B cell (primary cell): ENCODE data around the gene ADCY3. TPM values are rescaled to one million over a fixed set of nuclear protein-coding genes. Genes with fewer than 3 reads are reported as not detected.
"Not testable (repeated sequence)": the region's sequence is repeated elsewhere in the genome, so short reads cannot be mapped to it uniquely, and the experiment has no call there.

Source experiments
- ATAC-seq: fragments of 200-7000 bp; cut with Tn5 transposase; one replicate; pipeline ENCODE4 v1.10.0; 2021; ENCODE audit warnings: low read depth, mild to moderate bottlenecking, moderate number of reproducible peaks, moderate library complexity
- CTCF ChIA-PET: fragments of 350-600 bp; sonication (Branson Sonifier 250); formaldehyde crosslinking; loops from one replicate; lab custom pipeline; 2021; ENCODE audit warnings: antibody characterized with exemption, inconsistent platforms; lab: Charles Lee
- POLR2A ChIA-PET: fragments of 350-600 bp; sonication (Branson Sonifier 250); formaldehyde crosslinking; loops from one replicate; lab custom pipeline; 2021; ENCODE audit warnings: antibody characterized with exemption; lab: Charles Lee
- DNase-seq: peaks from one replicate; pipeline ENCODE4 v3.0.0; 2013
- H2AFZ ChIP-seq: 2 replicates; pipeline ENCODE4 v1.6.1; 2012; ENCODE audit warnings: mild to moderate bottlenecking, low read depth, low read length; ENCODE audit not compliant: insufficient read depth, poor library complexity, severe bottlenecking
- H3K27ac ChIP-seq, 2 donors: 1 replicate in 1 of 2; 2 replicates in 1 of 2; pipeline ENCODE4 v1.5.1; 2012 to 2013; ENCODE audit warnings: low read length in 2 of 2, mild to moderate bottlenecking in 2 of 2, moderate library complexity in 1 of 2
- H3K27me3 ChIP-seq, 4 experiments: fragments of 200-600 bp in 1 of 4; sonication (generic) in 1 of 4; replicated peaks in 1 of 4; 1 replicate in 2 of 4; 2 replicates in 2 of 4; pipeline versions ENCODE4 v1.6.1 to v1.7.0; 2013 to 2016; ENCODE audit warnings: low read length in 3 of 4, mild to moderate bottlenecking in 2 of 4, mixed read lengths in 1 of 4, moderate library complexity in 1 of 4; ENCODE audit not compliant: insufficient read depth in 4 of 4, control insufficient read depth in 3 of 4; ENCODE audit errors: control extremely low read depth in 1 of 4
- H3K36me3 ChIP-seq, 2 experiments: replicated peaks in 1 of 2; 1 replicate in 1 of 2; 2 replicates in 1 of 2; pipeline versions ENCODE4 v1.6.1 to v1.7.1; 2013; ENCODE audit warnings: low read length in 1 of 2; ENCODE audit not compliant: insufficient read depth in 2 of 2, control insufficient read depth in 1 of 2; ENCODE audit errors: control extremely low read depth in 1 of 2, extremely low read depth in 1 of 2
- H3K4me1 ChIP-seq, 2 donors: fragments of 200-600 bp in 1 of 2; sonication (generic) in 1 of 2; 1 replicate in 1 of 2; 2 replicates in 1 of 2; pipeline versions ENCODE4 v1.5.1 to v1.6.1; 2013 to 2017; ENCODE audit warnings: low read length in 2 of 2; ENCODE audit not compliant: control insufficient read depth in 2 of 2, insufficient read depth in 2 of 2
- H3K4me2 ChIP-seq: replicated peaks from 2 replicates; pipeline ENCODE3; 2012; ENCODE audit warnings: mild to moderate bottlenecking, low read depth, low read length; ENCODE audit not compliant: poor library complexity, severe bottlenecking
- H3K4me3 ChIP-seq, 5 experiments: fragments of 200-600 bp in 1 of 5; sonication (generic) in 1 of 5; 1 replicate in 3 of 5; 2 replicates in 2 of 5; pipeline versions ENCODE4 v1.5.1 to v1.7.0; 2011 to 2016; ENCODE audit warnings: low read length in 4 of 5, mild to moderate bottlenecking in 4 of 5, low read depth in 2 of 5, control low read depth in 1 of 5, moderate library complexity in 1 of 5; ENCODE audit not compliant: insufficient read depth in 1 of 5; ENCODE audit errors: control extremely low read depth in 1 of 5, extremely low read depth in 1 of 5
- H3K79me2 ChIP-seq: fragments of 200-600 bp; sonication (generic); one replicate; pipeline ENCODE4 v1.6.0; 2016; ENCODE audit warnings: low read length; ENCODE audit not compliant: control insufficient read depth, insufficient read depth
- H3K9ac ChIP-seq: fragments of 200-600 bp; sonication (generic); 2 replicates; pipeline ENCODE4 v1.6.1; 2017; ENCODE audit warnings: mild to moderate bottlenecking, low read length, moderate library complexity
- H3K9me3 ChIP-seq, 3 donors: one replicate each; pipeline versions ENCODE4 v1.6.1 to v1.7.1; 2013; ENCODE audit warnings: low read length in 2 of 3; ENCODE audit not compliant: control insufficient read depth in 2 of 3, insufficient read depth in 1 of 3; ENCODE audit errors: control extremely low read depth in 1 of 3
- H4K20me1 ChIP-seq: 2 replicates; pipeline ENCODE4 v1.6.0; 2012; ENCODE audit warnings: mild to moderate bottlenecking, low read length; ENCODE audit not compliant: insufficient read depth, control insufficient read depth, poor library complexity, severe bottlenecking
- H3K27ac Mint-ChIP-seq: one replicate; pipeline ENCODE4 v1.8.0; 2021; ENCODE audit warnings: mixed read lengths
- H3K27me3 Mint-ChIP-seq: one replicate; pipeline ENCODE4 v1.8.0; 2021; ENCODE audit warnings: mixed read lengths
- H3K4me1 Mint-ChIP-seq: one replicate; pipeline ENCODE4 v1.8.0; 2021; ENCODE audit warnings: mixed read lengths
- H3K4me3 Mint-ChIP-seq: one replicate; pipeline ENCODE4 v1.8.0; 2021; ENCODE audit warnings: mixed read lengths
- H3K9me3 Mint-ChIP-seq: one replicate; pipeline ENCODE4 v1.8.0; 2022; ENCODE audit warnings: mixed read lengths; ENCODE audit not compliant: insufficient read depth
- CTCF ChIP-seq: fragments of 200-600 bp; IDR thresholded peaks from one replicate; pipeline ENCODE4 v1.8.0; 2022; ENCODE audit warnings: antibody characterized with exemption, mild to moderate bottlenecking
- EZH2 ChIP-seq: IDR thresholded peaks from 2 replicates; pipeline ENCODE4 v1.6.1; 2012; ENCODE audit warnings: borderline replicate concordance, low read depth, mild to moderate bottlenecking, moderate library complexity, low read length; ENCODE audit not compliant: insufficient read depth, poor library complexity, severe bottlenecking
- WGBS: methylation state at CpG from one replicate; pipeline ENCODE4 v1.1.5; 2013; ENCODE audit warnings: missing lambda C conversion rate; ENCODE audit not compliant: insufficient coverage; 5-methylcytosine and 5-hydroxymethylcytosine counted together
- intact Hi-C: fragments of 100-400 bp; cut with micrococcal nuclease; formaldehyde crosslinking; loops from one replicate; pipeline ENCODE4 v1.10.0; 2022
- polyA plus RNA-seq: library from polyadenylated mRNA; depleted of rRNA; stranded (reverse); fragments of >200 nt; gene quantifications from 2 replicates; pipeline ENCODE4 v1.2.3, GENCODE V29; 2012
- total RNA-seq, 2 donors: library from RNA; stranded (reverse); fragments of 120-200 nt in 1 of 2; gene quantifications; 1 replicate in 1 of 2; 2 replicates in 1 of 2; pipeline versions ENCODE4 v1.2.3 to v1.2.4, GENCODE V29; 2013 to 2022

The ADCY3 gene
- total and polyA plus RNA-seq, 2 donors (not counting 1 experiment from before 2014, with no cell fraction given) = 48.4 to 73.0 TPM

GRCh38 chr2:24836706-24837105, 83.3 kb downstream of the ADCY3 start:
- Histone ChIP-seq H3K36me3 (peaks cover 0 to 35% of the 10 kb centered on the region in 2 experiments), H2AFZ (no peak overlapping the region), H3K4me3 (no peak overlapping the region), H3K9ac (no peak overlapping the region), H3K4me1 (no peaks in the 10 kb centered on the region), H3K27me3 (no peaks in the 10 kb centered on the region), H4K20me1 (no peaks in the 10 kb centered on the region), H3K9me3 (no peaks in the 10 kb centered on the region), H3K79me2 (no peaks in the 10 kb centered on the region), H3K27ac (no peak overlapping the region), H3K4me2 (no peak overlapping the region)
- WGBS = 98% methylated on average over 9 of the region's 9 CpGs
- Mint-ChIP-seq H3K27me3 (no peaks in the 10 kb centered on the region), H3K4me3 (no peak overlapping the region), H3K4me1 (no peaks in the 10 kb centered on the region), H3K27ac (no peak overlapping the region), H3K9me3 (no peaks in the 10 kb centered on the region)
- ATAC-seq (no peak), DNase-seq (no peak)
- TF ChIP-seq CTCF (no peak), EZH2 (no peak)
- ChIA-PET CTCF (interaction anchor here (1.6 kb wide), 1 partner anchor 427 kb away, joined by 3 read pairs; no protein-coding TSS in a partner anchor), POLR2A (no interaction called here)
- intact Hi-C loops = no loop called here

GRCh38 chr2:24836206-24836605, 83.8 kb downstream of the ADCY3 start:
- Histone ChIP-seq H3K27me3 (no peaks in the 10 kb centered on the region), H3K9ac (no peak overlapping the region), H3K36me3 (peaks cover 0 to 34% of the 10 kb centered on the region in 2 experiments), H3K27ac (no peak overlapping the region), H2AFZ (no peak overlapping the region), H3K9me3 (no peaks in the 10 kb centered on the region), H3K79me2 (no peaks in the 10 kb centered on the region), H3K4me1 (no peaks in the 10 kb centered on the region), H3K4me2 (no peak overlapping the region), H4K20me1 (no peaks in the 10 kb centered on the region), H3K4me3 (no peak overlapping the region)
- intact Hi-C loops = no loop called here
- Mint-ChIP-seq H3K27me3 (no peaks in the 10 kb centered on the region), H3K9me3 (no peaks in the 10 kb centered on the region), H3K4me3 (no peak overlapping the region), H3K4me1 (no peaks in the 10 kb centered on the region), H3K27ac (no peak overlapping the region)
- DNase-seq = no peak
- TF ChIP-seq CTCF (no peak), EZH2 (no peak)
- ATAC-seq = no peak
- ChIA-PET CTCF (interaction anchor here (1.6 kb wide), 1 partner anchor 427 kb away, joined by 3 read pairs; no protein-coding TSS in a partner anchor), POLR2A (no interaction called here)
- 98% methylated on average over 8 of the region's 8 CpGs for WGBS

- H2AFZ ChIP-seq, DNase-seq, H4K20me1 ChIP-seq, H3K4me2 ChIP-seq, POLR2A ChIA-PET, H3K9me3 ChIP-seq, H3K4me1 ChIP-seq, H3K79me2 ChIP-seq, H3K27me3 ChIP-seq, H3K4me3 ChIP-seq, H3K4me1 Mint-ChIP-seq, H3K27ac ChIP-seq, H3K9ac ChIP-seq, H3K9me3 Mint-ChIP-seq, intact Hi-C loops, ATAC-seq, H3K27ac Mint-ChIP-seq, H3K4me3 Mint-ChIP-seq, H3K27me3 Mint-ChIP-seq: not testable (repeated sequence)
- WGBS = 92% methylated on average over 6 of the region's 8 CpGs
- CTCF ChIA-PET = interaction anchor here (1.6 kb wide), 1 partner anchor 426 kb away, joined by 3 read pairs; no protein-coding TSS in a partner anchor
- peaks cover 0 to 34% of the 10 kb centered on the region in 2 experiments for H3K36me3 ChIP-seq
Observed at GRCh38 chr2:24835411-24835810, 84.6 kb downstream of the ADCY3 start.
